HG03432 (cell line): Measurements from ENCODE around the gene SESN2.

Experiments used
- ATAC-seq: cut with Tn5 transposase; IDR thresholded peaks from one replicate; pipeline ENCODE4 v1.9.1; 2021; ENCODE audit warnings: mild to moderate bottlenecking, moderate library complexity; ENCODE audit not compliant: unreplicated experiment

The SESN2 gene

DNA sequence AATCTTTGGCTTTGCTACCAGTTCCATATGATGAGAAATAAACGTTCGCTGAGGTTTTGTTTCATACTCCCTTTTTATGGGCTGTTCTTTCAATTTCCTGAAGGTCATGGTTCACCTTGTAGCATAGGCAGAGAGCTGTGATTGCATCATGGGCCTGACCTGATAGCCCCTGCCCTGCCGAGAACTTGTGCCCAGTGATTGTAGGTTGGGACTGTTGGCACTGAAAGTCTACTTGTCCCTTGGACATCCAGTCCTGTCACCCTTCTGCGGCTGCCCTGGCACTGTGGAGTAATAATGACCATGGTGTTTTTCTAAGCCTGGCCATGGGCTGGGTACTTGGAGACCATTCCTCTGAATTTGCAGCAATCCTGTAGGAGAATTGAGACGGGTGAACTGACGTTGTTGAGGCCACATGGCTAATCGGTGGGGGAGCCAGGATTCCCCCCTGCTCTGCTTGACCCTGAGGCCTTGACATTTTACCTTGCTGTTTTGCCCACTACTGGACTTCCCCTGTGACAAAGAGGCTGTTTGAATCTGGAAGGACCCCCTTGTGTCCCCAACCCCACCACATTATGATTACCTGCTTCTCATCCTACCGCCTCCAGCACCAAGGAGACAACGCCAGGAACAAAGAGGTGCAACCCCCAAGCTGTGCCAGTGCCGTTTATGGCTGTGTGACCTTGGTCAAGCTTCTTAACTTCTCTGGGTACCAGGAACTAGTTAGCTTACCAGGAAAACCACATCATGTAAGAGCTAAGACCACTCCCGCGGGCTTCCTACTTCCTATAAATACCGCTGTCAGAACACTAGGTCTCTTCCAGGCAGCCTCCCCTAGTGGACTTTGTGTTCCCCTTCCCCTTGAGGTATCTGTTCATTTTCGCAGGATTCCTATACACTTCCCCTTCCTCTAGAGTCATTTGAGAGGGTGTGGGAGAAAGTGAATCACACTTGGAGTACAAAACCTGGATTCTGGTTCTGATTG, 23.4 kb downstream of the SESN2 start:
- ATAC-seq, result no peak

GRCh38 chr1:28286111-28286510, 26.8 kb downstream of the SESN2 start:
- no peak for ATAC-seq

- ATAC-seq, result no peak
These were observed 29.2 kb downstream of the SESN2 start for GRCh38 chr1:28288487-28288886.

DNA sequence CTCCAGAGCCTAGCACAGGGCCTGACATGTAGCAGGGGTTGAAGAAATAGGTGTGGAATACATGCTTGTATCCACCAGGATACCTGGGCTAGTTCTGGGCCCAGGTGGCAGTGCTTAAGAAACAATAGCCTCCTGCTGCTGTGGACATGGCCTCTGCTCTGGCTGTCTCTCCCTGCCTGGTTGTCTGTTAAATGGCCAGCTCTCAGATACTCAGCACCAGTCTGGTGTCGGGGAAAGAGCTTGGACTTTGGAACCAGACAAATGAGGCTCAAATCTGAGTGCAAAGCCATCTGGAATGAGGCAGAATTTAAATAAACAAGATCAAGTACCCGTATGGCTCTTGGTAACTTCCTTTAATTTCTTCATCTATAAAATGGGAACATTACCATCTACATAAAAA, 31.5 kb downstream of the SESN2 start:
- no peak for ATAC-seq

DNA sequence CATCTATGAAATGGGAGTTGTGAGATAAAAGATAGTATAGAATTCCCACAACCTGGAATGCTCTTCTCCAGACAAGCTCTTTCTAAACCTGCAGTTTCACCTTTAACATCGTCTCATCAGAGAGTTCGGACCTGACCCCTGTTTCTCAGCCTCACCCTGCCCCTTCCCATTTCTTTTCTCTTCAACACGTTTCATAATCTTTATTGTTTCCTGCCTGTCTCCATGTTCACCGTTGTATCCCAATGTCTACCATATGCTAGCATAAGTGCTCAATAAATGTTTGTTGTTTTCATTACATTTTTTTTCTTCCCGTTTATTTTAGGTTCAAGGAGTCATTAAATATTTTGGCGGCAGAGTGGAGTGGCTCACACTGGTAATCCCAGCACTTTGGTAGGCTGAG, 32.4 kb downstream of the SESN2 start:
- ATAC-seq, result no peak

GRCh38 chr1:28295936-28296335, 36.6 kb downstream of the SESN2 start:
- ATAC-seq, result no peak

GRCh38 chr1:28296401-28297261, 37.3 kb downstream of the SESN2 start:
- ATAC-seq, result no peak

GRCh38 chr1:28297826-28298225, 38.5 kb downstream of the SESN2 start:
- ATAC-seq, result no peak

GRCh38 chr1:28298438-28298837, 39.1 kb downstream of the SESN2 start:
- ATAC-seq, result no peak

DNA sequence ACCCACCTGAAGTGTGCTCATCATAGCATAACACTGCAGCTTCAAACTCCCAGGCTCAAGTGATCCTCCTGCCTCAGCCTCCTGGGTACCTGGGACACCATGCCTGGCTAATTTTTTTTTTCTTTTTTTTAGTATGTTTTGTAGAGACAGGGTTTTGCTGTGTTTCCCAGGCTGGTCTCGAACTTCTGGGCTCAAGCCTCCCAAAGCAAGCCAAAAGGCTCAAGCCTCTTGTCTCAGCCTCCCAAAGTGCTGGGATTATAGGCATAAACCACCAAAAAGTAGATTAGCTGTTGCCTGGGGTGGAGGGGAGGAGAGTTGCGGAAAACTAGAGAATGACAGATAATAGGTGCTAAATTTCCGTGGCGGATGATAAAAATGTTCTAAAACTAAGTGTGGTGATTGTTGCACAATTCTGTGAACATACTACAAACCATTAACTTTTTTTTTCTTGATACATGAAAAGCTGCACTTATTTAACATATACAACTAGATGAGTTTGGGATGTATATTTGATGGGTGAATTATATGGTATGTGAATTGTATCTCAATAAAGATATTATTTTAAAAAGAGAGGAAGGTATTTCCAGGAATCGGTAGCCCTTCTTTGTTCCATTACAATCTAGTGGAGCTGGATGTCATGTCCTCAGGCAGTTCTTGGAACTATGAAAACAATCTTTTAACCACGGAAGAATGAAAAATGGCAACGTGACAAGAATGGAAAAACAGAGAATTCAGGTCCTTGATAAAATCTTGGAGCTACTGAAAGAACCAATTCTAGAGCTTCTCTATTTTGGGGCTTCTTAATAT, 42.3 kb downstream of the SESN2 start:
- ATAC-seq, result no peak

GRCh38 chr1:28302247-28302646, 42.9 kb downstream of the SESN2 start:
- no peak for ATAC-seq

DNA sequence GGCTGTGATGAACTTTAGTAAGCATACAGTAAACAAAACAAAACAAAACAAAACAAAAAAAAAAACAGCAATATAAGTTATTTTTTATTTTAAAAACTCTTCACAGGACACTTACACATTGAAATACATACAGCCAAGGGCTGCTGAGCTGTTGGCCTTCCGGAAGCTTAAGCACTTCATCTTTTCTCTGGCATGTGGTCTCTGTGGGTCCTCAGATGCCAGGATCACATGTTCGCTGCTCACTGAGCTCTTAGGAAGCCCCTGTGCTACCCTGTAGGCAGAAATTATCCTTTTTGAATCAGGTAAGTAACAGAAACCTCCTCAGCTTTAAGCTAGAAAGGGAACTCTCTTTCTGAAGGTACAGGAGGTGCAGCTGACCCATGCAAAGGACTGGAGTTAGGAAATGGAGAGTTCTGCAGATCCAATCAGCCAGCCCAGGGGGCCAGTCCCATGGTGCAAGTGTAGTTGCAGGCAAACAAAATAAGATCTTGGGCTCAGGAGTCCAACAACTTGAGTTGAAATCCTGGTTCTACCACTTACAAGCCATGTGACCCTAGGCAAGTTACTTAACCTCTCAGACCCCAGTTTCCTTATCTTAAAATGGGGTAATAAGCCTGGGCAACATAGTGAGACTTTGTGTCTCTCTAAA, 47.1 kb downstream of the SESN2 start:
- no peak for ATAC-seq

DNA sequence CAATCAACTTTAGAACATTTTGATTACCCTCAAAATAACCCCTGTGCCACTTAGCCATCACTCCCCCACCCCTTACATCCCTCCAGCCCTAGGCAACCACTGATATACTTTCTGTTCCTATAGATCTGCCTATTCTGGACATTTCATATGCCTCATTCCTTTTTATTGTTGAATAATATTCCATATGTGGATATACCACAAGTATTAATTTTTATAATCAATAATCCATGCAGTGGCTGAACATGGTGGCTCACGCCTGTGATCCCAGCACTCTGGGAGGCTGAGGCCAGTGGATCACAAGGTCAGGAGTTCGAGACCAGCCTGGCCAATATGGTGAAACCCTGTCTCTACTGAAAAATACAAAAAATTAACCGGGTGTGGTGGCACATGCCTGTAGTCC, 49.4 kb downstream of the SESN2 start:
- no peak for ATAC-seq

- ATAC-seq, result no peak
These were observed 50.4 kb downstream of the SESN2 start for GRCh38 chr1:28309702-28310101.

DNA sequence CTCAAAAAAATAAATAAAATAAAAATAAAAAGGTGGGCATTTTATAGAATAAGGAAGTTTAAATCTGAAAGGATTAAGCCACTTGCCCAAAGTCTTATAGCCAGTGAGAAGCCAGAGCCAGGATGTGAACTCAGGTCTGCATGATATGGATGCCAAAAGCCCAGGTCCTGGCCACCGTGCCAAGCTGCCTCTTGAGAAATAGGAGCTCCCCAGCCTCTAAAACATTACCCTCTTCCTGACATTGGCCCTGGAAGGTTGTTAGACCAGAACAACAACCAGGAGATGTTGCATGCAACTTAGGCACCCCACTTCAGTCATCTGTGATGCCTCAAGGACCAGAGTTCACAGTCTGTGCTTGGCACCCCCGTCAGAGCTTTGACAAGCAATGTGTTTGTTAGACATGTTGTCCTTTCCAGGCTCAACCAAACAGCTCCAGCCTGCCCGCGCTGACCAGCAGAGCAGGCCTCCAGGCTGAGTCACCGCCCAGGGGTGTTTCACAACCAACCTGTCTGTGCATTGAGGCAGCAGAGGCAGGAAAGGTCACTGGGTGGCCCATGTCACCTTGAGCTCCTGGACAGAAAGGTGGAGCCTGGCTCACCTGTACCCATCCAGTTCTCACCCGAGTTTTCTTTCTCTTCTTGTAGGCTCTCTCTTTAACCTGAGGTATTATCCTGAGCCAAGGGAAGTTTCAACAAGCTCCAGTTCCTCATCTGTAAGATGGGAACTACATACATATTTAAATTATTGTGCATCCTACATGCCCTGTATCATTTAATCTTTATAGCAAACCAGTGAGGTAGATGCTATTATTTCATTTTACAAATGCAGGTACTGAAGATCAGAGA, 54.6 kb downstream of the SESN2 start:
- no peak for ATAC-seq

DNA sequence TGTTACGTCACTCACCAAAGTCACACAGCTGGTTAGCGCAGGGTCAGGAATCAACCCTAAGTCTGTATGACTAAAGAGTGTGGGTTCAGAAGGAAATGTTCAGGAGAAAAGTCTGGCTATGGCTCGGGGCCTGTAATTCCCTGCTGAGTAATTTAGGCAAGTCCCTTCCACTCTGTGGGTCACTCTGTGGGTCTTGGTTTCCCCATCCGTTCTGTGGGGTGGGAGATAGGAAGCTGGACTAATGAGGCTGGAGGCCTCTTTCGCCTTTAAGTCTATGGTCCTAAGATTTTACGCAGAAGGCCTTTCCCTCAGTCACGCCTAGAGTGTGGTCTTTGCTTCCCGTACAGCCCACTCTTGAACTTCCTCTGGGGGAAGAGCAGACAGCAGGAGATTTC, 55.2 kb downstream of the SESN2 start:
- no peak for ATAC-seq

- no peak for ATAC-seq
These were observed 57.7 kb downstream of the SESN2 start for GRCh38 chr1:28317014-28317413.

DNA sequence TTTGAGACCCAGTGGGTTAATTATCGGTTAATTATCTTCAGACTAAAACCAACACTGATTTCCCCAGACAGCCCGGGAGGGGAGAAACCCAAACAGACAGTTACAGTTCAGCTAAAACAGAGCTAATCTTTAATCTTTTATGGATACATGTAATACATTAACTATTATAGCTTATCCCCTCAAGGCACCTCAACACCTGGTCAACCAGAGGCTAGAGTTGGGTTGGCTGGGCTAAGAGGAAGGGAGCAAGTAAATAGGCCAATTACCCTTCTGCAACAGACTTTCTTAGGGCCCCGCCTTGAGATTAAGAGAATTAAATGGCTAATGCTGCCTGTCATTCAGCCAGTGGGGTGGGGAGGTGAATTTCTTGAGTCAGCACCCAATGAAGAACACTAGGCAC, 62.9 kb downstream of the SESN2 start:
- ATAC-seq, result no peak

DNA sequence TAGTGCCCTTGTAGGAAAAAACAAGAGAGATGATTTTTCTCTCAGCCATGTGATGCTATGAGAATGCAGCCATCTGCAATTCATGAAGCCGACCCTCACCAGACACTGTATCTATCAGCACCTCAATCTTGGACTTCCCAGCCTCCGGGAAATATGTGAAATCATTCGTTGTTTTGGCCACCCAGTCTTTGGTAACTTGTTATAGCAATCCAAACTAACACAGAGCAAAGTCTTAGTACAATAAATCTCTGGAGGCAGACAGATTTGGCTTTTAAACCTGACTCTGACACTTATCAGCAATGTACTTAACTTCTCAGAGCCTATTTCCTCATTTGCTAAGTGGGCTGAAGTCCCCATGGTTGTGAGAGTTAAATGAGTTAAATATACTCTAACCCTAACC, 64.4 kb downstream of the SESN2 start:
- no peak for ATAC-seq

DNA sequence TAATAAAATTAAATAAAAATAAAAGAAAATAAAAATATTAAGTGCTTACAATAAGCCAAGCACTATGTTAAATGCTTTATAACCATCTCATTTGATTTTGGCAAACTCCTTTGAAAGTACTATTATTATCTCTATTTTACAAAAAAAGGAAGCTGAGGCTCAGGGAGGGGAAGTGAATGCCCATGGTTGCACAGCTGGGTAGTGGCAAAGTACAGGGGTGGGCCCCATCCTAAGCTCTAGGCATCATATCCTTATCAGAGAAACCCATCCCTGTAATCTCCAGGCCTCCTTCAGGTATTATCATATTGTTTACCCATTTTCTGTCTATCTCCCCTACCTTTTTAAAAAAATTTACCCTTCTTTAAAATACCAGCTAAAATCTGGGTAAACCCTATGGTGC, 67.2 kb downstream of the SESN2 start:
- no peak for ATAC-seq
